CD8-positive, alpha-beta memory T cell (primary cell): ENCODE measurements around the gene SLC24A4. TPM values are rescaled to one million over a fixed set of nuclear protein-coding genes. Genes with fewer than 3 reads are reported as not detected.

Experiments
- CTCF ChIA-PET: fragments of 350-600 bp; sonication (Branson Sonifier 250); formaldehyde crosslinking; loops from one replicate; lab custom pipeline; 2021; ENCODE audit warnings: antibody characterized with exemption; lab: Charles Lee
- POLR2A ChIA-PET: fragments of 350-600 bp; sonication (Branson Sonifier 250); formaldehyde crosslinking; loops from one replicate; lab custom pipeline; 2021; ENCODE audit warnings: antibody characterized with exemption; lab: Charles Lee
- DNase-seq, 5 donors: peaks; one replicate each; pipeline versions ENCODE4 v3.0.0 to v3.0.0-alpha.2; 2020 to 2022; ENCODE audit warnings: mixed read lengths in 1 of 5
- H3K27ac ChIP-seq: one replicate; pipeline ENCODE4 v1.7.0; 2013; ENCODE audit warnings: low read depth, mild to moderate bottlenecking, low read length, moderate library complexity
- H3K27me3 ChIP-seq: 2 replicates; pipeline ENCODE4 v1.7.0; 2013; ENCODE audit warnings: low read length, mild to moderate bottlenecking; ENCODE audit not compliant: insufficient read depth, poor library complexity, severe bottlenecking
- H3K36me3 ChIP-seq: 2 replicates; pipeline ENCODE4 v1.7.0; 2013; ENCODE audit warnings: mild to moderate bottlenecking, low read length, moderate library complexity; ENCODE audit not compliant: insufficient read depth
- H3K4me1 ChIP-seq: 2 replicates; pipeline ENCODE4 v1.7.0; 2013; ENCODE audit warnings: mild to moderate bottlenecking, low read length, moderate library complexity; ENCODE audit not compliant: insufficient read depth
- H3K4me3 ChIP-seq: 2 replicates; pipeline ENCODE4 v1.7.0; 2013; ENCODE audit warnings: mild to moderate bottlenecking, low read length
- H3K9me3 ChIP-seq: 2 replicates; pipeline ENCODE4 v1.7.0; 2013; ENCODE audit warnings: mild to moderate bottlenecking, low read length
- H3K27ac Mint-ChIP-seq, 8 donors: one replicate each; pipeline ENCODE4 v1.8.0; 2020 to 2021; ENCODE audit warnings: mixed read lengths in 8 of 8, mild to moderate bottlenecking in 6 of 8, inconsistent platforms in 3 of 8, moderate library complexity in 3 of 8
- H3K27me3 Mint-ChIP-seq, 2 donors: one replicate each; pipeline ENCODE4 v1.8.0; 2020 to 2021; ENCODE audit warnings: mixed read lengths in 2 of 2, mild to moderate bottlenecking in 1 of 2, moderate library complexity in 1 of 2
- H3K36me3 Mint-ChIP-seq, 3 donors: one replicate each; pipeline ENCODE4 v1.8.0; 2020 to 2021; ENCODE audit warnings: mixed read lengths in 3 of 3, inconsistent platforms in 1 of 3, mild to moderate bottlenecking in 1 of 3
- H3K4me1 Mint-ChIP-seq, 3 donors: one replicate each; pipeline ENCODE4 v1.8.0; 2020 to 2021; ENCODE audit warnings: mixed read lengths in 3 of 3, inconsistent platforms in 1 of 3, mild to moderate bottlenecking in 1 of 3
- H3K4me3 Mint-ChIP-seq, 7 donors: one replicate each; pipeline ENCODE4 v1.8.0; 2020 to 2021; ENCODE audit warnings: mixed read lengths in 7 of 7, mild to moderate bottlenecking in 6 of 7, moderate library complexity in 4 of 7, inconsistent platforms in 2 of 7
- H3K9me3 Mint-ChIP-seq, 5 donors: one replicate each; pipeline ENCODE4 v1.8.0; 2020 to 2022; ENCODE audit warnings: mixed read lengths in 5 of 5, mild to moderate bottlenecking in 3 of 5, moderate library complexity in 2 of 5, inconsistent platforms in 1 of 5
- polyA plus RNA-seq: library from polyadenylated mRNA; unstranded; fragments of 300-500 nt; fragmentation: Illumina TruSeq; gene quantifications from one replicate; pipeline ENCODE4 v1.2.3, GENCODE V29; 2021
- total RNA-seq, 2 experiments: library from RNA; stranded (reverse); gene quantifications; one replicate each; pipeline ENCODE4 v1.2.3, GENCODE V29; 2021

The SLC24A4 gene
- total and polyA plus RNA-seq, 3 experiments from 2014 or later = 0.04 TPM; not detected in 2

DNA sequence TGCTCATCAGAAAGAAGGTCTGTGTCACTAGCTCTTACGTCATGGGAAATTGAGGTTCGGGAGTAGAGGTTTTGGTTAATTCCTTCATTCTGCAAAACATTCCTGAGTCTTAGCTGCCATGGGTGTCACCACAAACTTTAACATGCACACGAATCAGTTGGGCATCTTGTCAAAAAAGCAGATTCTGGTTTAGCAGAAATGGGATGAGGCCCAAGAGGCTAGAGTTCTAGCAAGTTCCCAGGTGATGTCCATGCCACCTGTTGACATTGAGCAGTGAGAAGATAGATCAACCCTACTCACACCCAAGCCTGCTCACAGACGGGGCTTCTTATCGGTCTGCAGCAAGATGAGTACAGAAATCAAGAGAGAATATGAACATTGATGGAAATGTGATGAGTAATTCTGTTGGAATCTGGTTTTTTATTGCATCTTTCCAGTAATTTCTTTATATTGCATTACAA lies 179.0 kb downstream of the SLC24A4 start:
- CTCF ChIA-PET = no interaction called here

DNA sequence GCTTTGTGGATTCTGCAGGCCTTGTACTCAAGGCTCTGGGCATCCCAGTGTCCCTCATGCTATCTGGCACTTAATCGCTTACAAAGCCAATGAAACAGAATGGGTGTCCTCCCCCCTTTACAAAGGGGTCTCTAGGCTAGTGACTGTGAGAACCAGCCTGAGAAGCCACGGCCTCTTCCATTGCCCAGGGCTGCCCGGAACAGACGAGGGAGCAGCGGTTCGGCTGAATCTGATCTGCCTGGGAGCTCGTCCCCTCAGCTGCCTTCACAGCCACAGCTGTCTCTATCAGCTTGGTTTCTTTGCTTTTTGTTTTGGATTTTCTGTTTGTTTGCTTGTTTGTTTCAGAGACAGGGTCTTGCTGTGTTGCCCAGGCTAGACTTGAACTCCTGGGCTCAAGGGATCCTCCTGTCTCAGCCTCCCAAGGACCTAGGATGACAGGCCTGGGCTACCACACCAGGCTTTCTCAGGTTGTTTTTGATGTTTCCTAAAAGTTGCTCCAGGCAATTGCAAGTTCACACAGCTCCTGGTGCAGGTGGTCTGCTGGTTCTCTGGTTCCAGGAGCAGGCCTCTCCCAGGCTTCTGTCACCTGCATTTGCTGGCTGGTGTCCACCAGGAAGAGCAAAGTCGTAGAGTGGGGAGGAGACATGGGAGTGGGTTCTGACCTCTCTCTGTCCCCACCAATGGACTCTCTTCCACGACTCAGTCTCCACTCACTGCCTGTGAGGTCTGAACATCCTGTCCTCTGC lies 179.7 kb downstream of the SLC24A4 start:
- H3K36me3 ChIP-seq = no peaks in the 10 kb centered on the region
- H3K9me3 Mint-ChIP-seq = no peaks in the 10 kb centered on the region
- H3K27ac ChIP-seq = no peak overlapping the region
- H3K4me3 Mint-ChIP-seq = no peak overlapping the region
- no peaks in the 10 kb centered on the region for H3K9me3 ChIP-seq
- POLR2A ChIA-PET = no interaction called here
- CTCF ChIA-PET = no interaction called here
- no peak overlapping the region for H3K27ac Mint-ChIP-seq
- no peak for DNase-seq
- H3K4me3 ChIP-seq = no peak overlapping the region
- H3K4me1 Mint-ChIP-seq = peaks cover 17 to 20% (median 19%) of the 10 kb centered on the region in 3 donors
- peaks cover 0 to 3% of the 10 kb centered on the region in 2 donors for H3K27me3 Mint-ChIP-seq
- no peaks in the 10 kb centered on the region for H3K27me3 ChIP-seq
- H3K4me1 ChIP-seq = peaks cover 14% of the 10 kb centered on the region
- peaks cover 0 to 4% (median 0%) of the 10 kb centered on the region in 3 donors for H3K36me3 Mint-ChIP-seq

More for the DNA sequence above, 179.0 kb downstream of the SLC24A4 start:
- no peaks in the 10 kb centered on the region for H3K9me3 ChIP-seq
- POLR2A ChIA-PET = no interaction called here
- H3K9me3 Mint-ChIP-seq = no peaks in the 10 kb centered on the region
- no peaks in the 10 kb centered on the region for H3K27me3 ChIP-seq
- H3K27ac ChIP-seq = no peak overlapping the region
- H3K27ac Mint-ChIP-seq = no peak overlapping the region
- peaks cover 10 to 14% (median 12%) of the 10 kb centered on the region in 3 donors for H3K4me1 Mint-ChIP-seq
- H3K36me3 Mint-ChIP-seq = peaks cover 0 to 4% (median 0%) of the 10 kb centered on the region in 3 donors
- no peak overlapping the region for H3K4me3 ChIP-seq
- H3K27me3 Mint-ChIP-seq = peaks cover 0 to 3% of the 10 kb centered on the region in 2 donors
- peaks cover 8% of the 10 kb centered on the region for H3K4me1 ChIP-seq
- no peaks in the 10 kb centered on the region for H3K36me3 ChIP-seq
- no peak for DNase-seq
- H3K4me3 Mint-ChIP-seq = no peak overlapping the region

DNA sequence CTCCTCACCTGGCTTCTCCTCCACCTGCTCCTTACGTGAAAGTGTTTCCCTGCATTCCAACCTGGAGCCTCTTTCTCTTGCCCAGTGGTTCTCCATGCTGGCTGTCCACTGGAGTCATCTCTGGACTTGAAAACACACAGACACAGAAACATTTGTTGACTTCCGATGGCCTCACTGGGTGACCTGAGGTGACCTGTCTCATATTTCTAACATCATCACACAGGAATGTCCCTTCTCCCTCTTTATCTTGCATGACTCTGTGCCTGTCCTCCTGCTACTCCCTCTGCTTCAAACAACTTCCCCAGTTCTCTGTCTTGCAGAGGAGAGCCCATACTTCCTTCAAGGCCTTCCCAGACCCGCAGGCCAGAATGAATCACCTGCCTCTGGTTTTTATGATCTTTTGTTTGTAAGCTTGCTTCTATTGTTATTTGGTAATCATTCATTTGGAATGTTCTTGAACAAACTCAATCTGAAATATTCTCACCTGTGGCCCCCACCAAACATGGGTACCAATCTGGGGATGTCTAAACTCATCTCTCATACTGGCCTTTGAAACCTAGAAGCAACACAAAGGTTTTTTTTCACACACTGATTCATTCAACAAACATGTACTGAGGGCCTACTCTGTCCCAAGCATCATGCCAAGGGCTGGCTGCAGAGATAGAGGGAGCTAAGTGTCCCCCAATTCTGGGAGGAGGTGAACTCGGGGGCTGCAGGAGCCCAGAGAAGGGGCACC lies 181.0 kb downstream of the SLC24A4 start:
- CTCF ChIA-PET = interaction anchor here (1.5 kb wide), 1 partner anchor 20 kb away, joined by 3 read pairs; no protein-coding TSS in a partner anchor
- H3K27me3 ChIP-seq = no peaks in the 10 kb centered on the region
- no peak overlapping the region for H3K4me3 ChIP-seq
- no peaks in the 10 kb centered on the region for H3K36me3 ChIP-seq
- no peak for DNase-seq
- POLR2A ChIA-PET = interaction anchor here (0.6 kb wide), 1 partner anchor 14 kb away, joined by 10 read pairs; no protein-coding TSS in a partner anchor
- H3K27ac Mint-ChIP-seq = peak overlapping the region in 1 of 8 donors; percentile 71
- H3K36me3 Mint-ChIP-seq = peaks cover 0 to 4% (median 0%) of the 10 kb centered on the region in 3 donors
- H3K27ac ChIP-seq = no peak overlapping the region
- no peaks in the 10 kb centered on the region for H3K9me3 Mint-ChIP-seq
- peaks cover 14% of the 10 kb centered on the region for H3K4me1 ChIP-seq
- H3K4me1 Mint-ChIP-seq = peaks cover 17 to 20% (median 20%) of the 10 kb centered on the region in 3 donors
- peaks cover 0 to 3% of the 10 kb centered on the region in 2 donors for H3K27me3 Mint-ChIP-seq
- H3K9me3 ChIP-seq = no peaks in the 10 kb centered on the region
- no peak overlapping the region for H3K4me3 Mint-ChIP-seq

DNA sequence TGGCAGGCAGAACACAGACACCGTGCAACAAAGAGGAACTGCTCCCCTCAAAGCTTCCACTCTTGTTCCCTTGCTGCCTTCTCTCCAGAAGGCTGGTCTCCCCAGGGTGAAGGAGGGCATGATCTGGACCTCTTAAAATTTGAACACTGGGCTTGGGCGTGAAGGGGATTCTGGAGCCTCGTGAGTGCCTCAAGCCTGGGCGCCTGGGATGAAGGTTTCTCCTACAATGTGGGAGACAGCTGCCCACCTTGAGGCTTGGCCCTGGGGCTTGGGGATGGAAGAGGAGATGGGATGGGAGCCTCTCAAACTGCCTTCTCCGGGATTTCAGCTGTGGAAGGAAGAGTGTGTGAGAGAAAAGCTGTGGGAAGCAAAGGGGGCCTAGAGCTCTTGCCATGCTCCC lies 182.9 kb downstream of the SLC24A4 start:
- Histone ChIP-seq H3K9me3 (no peaks in the 10 kb centered on the region), H3K36me3 (no peaks in the 10 kb centered on the region), H3K4me3 (no peak overlapping the region), H3K27me3 (no peaks in the 10 kb centered on the region), H3K27ac (no peak overlapping the region), H3K4me1 (peaks cover 14% of the 10 kb centered on the region)
- peak overlapping the region in 1 of 8 donors; percentile 6 for H3K27ac Mint-ChIP-seq
- H3K36me3 Mint-ChIP-seq = peaks cover 0 to 4% (median 0%) of the 10 kb centered on the region in 3 donors
- no peak overlapping the region for H3K4me3 Mint-ChIP-seq
- ChIA-PET POLR2A (no interaction called here), CTCF (no interaction called here)
- H3K9me3 Mint-ChIP-seq = no peaks in the 10 kb centered on the region
- no peak for DNase-seq
- H3K27me3 Mint-ChIP-seq = no peaks in the 10 kb centered on the region
- H3K4me1 Mint-ChIP-seq = peaks cover 19 to 22% (median 20%) of the 10 kb centered on the region in 3 donors

DNA sequence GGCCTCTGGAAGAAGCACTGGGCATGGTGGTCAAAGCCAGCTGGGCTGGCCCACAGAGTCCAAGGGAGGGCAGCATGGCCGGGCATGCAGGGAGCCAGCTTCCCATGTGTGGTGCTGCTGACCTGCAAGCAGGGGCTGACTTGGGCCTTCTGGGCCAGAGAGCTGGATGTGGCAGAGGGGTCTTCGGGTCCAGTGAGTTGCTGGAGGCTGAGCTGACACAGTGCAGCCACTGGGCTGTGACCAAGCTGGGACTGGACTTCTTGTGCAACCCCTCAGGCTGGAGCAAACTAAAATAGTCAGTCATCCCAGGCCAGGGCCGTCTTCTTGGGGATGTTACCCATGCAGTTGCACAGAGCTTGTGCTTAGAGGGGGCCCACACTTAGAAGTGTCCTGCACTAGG lies 183.3 kb downstream of the SLC24A4 start:
- no peak overlapping the region for H3K27ac Mint-ChIP-seq
- no peaks in the 10 kb centered on the region for H3K9me3 ChIP-seq
- no peak overlapping the region for H3K4me3 Mint-ChIP-seq
- peaks cover 0 to 4% (median 0%) of the 10 kb centered on the region in 3 donors for H3K36me3 Mint-ChIP-seq
- H3K4me1 Mint-ChIP-seq = peaks cover 20 to 23% (median 22%) of the 10 kb centered on the region in 3 donors
- no peaks in the 10 kb centered on the region for H3K27me3 Mint-ChIP-seq
- ChIA-PET CTCF (no interaction called here), POLR2A (no interaction called here)
- H3K27ac ChIP-seq = no peak overlapping the region
- no peaks in the 10 kb centered on the region for H3K27me3 ChIP-seq
- no peak for DNase-seq
- H3K36me3 ChIP-seq = no peaks in the 10 kb centered on the region
- no peaks in the 10 kb centered on the region for H3K9me3 Mint-ChIP-seq
- H3K4me3 ChIP-seq = no peak overlapping the region
- peaks cover 14% of the 10 kb centered on the region for H3K4me1 ChIP-seq

DNA sequence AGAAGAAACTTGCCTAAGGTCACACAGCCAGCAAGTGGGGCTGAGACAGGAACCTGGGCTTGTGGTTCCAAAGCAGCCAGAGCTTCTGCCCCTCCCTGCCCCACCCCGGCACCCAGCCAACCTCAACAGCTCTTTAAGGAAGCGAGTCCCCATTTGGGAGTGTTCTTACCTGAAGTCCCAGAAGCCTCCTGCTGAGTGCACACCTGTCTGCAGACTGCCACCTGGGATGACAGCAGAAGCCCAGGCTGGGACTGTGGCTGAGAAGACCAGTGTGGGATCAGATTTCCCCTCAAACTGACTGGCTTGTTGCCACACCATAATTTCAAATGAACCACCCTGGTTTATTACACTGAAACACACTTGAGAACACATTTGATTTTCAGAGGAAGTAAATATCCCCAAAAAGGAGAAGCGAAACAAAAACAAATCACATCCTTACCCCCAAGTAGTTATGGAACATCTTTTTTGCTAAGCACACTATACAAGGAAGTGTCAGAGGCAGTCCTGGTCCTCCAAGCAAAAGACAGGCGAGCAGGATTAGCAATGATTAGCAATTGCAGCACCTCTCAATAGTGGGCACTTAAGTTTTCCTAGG lies 184.3 kb downstream of the SLC24A4 start:
- peaks cover 26 to 32% (median 30%) of the 10 kb centered on the region in 3 donors for H3K4me1 Mint-ChIP-seq
- Histone ChIP-seq H3K9me3 (no peaks in the 10 kb centered on the region), H3K36me3 (no peaks in the 10 kb centered on the region), H3K27ac (no peak overlapping the region), H3K27me3 (no peaks in the 10 kb centered on the region), H3K4me3 (no peak overlapping the region), H3K4me1 (peaks cover 14% of the 10 kb centered on the region)
- POLR2A ChIA-PET = no interaction called here
- CTCF ChIA-PET = no interaction called here
- peak overlapping the region in 2 of 7 donors; percentile 1 to 4 for H3K4me3 Mint-ChIP-seq
- no peaks in the 10 kb centered on the region for H3K27me3 Mint-ChIP-seq
- peaks cover 0 to 4% (median 0%) of the 10 kb centered on the region in 3 donors for H3K36me3 Mint-ChIP-seq
- no peaks in the 10 kb centered on the region for H3K9me3 Mint-ChIP-seq
- DNase-seq = no peak
- peak overlapping the region in 2 of 8 donors; percentile 33 to 52 for H3K27ac Mint-ChIP-seq

DNA sequence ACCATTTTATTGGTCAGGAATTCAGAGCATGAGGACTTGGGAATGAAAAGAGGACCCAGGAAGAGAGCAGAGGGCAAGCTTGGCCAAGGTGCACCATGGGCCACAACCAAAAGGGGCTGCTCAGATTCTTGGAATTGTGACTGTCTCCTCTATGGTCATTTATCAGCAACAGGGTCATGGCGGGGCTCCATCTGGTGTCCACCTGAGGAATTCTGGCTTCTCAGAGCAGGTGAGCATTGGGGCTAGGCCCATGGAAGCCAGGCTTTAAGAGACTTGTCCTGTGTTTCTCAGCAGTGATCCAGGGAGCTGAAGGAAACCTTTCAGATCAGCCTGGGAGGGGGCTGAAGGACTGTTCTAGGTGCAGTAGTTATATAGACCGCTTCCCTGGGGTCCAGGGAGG lies 188.0 kb downstream of the SLC24A4 start:
- Histone ChIP-seq H3K36me3 (no peaks in the 10 kb centered on the region), H3K27me3 (no peaks in the 10 kb centered on the region), H3K4me1 (peaks cover 39% of the 10 kb centered on the region), H3K4me3 (no peak overlapping the region), H3K9me3 (no peaks in the 10 kb centered on the region), H3K27ac (no peak overlapping the region)
- POLR2A ChIA-PET = no interaction called here
- CTCF ChIA-PET = no interaction called here
- Mint-ChIP-seq H3K9me3 (no peaks in the 10 kb centered on the region), H3K36me3 (peaks cover 0 to 3% (median 0%) of the 10 kb centered on the region in 3 donors), H3K4me3 (peak overlapping the region in 3 of 7 donors; percentile 58 to 80 (median 66)), H3K27me3 (no peaks in the 10 kb centered on the region), H3K27ac (peak overlapping the region in 5 of 8 donors; percentile 26 to 93 (median 57)), H3K4me1 (peaks cover 35 to 53% (median 43%) of the 10 kb centered on the region in 3 donors)
- DNase-seq = no peak
